ENCODE measurements around the gene EFNA4. TPM values are rescaled to one million over a fixed set of nuclear protein-coding genes. Genes with fewer than 3 reads are reported as not detected.

The EFNA4 gene
- total RNA-seq, 2 donors from 2014 or later, result 5.7 to 9.5 TPM

GRCh38 chr1:155077758-155078445 is 14.4 kb downstream of the EFNA4 start:
- Mint-ChIP-seq H3K27ac (no peak overlapping the region), H3K9me3 (no peaks in the 10 kb centered on the region), H3K36me3 (peaks cover 6% of the 10 kb centered on the region in 2 donors)
- ATAC-seq, result no peak
- no peak for DNase-seq (ENCODE audit: low spot score in 2 of 2)

- peak in 1 of 2 donors; percentile 80 for DNase-seq (ENCODE audit: low spot score in 2 of 2)
- Mint-ChIP-seq H3K36me3 (peaks cover 6% of the 10 kb centered on the region in 2 donors), H3K27ac (no peak within 1 kb of the TSS), H3K9me3 (no peaks in the 10 kb centered on the region)
- ATAC-seq, result peak; percentile 16 to 57
Measured at GRCh38 chr1:155078469-155079209, 15.1 kb downstream of the EFNA4 start, which contains the start of gene EFNA3. TSS of gene EFNA3 (plus strand) at chr1:155078837. CDS start at chr1:155078942, 105 bp downstream.

- peaks cover 6% of the 10 kb centered on the region in 2 donors for H3K36me3 Mint-ChIP-seq
- ATAC-seq, result peak in 1 of 2 donors; percentile 4
- H3K9me3 Mint-ChIP-seq, result no peaks in the 10 kb centered on the region
- DNase-seq (ENCODE audit: low spot score in 2 of 2), result no peak
- H3K27ac Mint-ChIP-seq, result no peak overlapping the region
Measured at GRCh38 chr1:155079210-155079486, 15.6 kb downstream of the EFNA4 start.

DNA sequence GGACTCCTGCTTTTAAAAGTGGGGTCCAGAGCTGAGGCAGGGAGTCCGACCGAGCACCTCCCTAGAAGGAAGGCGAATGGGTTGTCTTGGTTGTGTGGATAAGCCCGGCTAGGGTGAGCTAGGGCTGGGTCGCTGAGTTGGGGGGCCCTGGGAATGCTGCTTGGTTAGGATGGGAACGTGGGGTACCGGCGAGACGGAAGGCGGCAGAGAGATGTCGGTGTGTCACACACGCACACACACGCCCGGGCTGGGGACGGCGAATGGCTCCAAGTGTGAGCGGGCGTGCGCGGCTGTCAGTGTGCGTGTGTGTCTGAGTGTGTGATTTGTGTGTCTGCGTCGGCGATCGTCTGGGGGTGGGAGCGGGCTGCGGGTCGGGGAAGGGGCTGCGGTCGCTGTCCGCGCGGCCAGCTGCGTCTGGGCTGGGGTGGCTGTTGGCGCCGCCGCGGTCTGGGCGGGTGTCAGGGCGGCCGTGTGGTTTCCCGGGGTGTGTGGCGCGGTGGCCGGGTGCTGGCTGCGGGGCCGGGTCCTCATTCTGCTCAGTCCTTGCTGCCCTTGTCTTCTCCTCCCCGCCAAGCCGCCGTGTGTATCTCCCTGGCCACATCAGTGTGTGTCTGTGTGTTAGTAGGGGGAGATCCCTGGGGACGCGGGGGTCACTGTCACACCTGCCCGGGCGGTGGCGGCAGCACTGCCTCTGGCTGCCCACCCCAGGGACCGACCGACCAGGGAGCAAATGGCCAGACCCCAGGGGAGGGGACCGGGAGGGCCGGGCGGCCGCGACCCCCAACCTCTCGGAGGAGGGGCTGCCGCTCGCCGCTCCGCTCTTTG is 16.2 kb downstream of the EFNA4 start:
- DNase-seq (ENCODE audit: low spot score in 2 of 2) (no peak), ATAC-seq (peak in 1 of 2 donors; percentile 3)
- no peaks in the 10 kb centered on the region for H3K9me3 Mint-ChIP-seq
- H3K36me3 Mint-ChIP-seq, result peaks cover 6% of the 10 kb centered on the region in 2 donors
- no peak overlapping the region for H3K27ac Mint-ChIP-seq

DNA sequence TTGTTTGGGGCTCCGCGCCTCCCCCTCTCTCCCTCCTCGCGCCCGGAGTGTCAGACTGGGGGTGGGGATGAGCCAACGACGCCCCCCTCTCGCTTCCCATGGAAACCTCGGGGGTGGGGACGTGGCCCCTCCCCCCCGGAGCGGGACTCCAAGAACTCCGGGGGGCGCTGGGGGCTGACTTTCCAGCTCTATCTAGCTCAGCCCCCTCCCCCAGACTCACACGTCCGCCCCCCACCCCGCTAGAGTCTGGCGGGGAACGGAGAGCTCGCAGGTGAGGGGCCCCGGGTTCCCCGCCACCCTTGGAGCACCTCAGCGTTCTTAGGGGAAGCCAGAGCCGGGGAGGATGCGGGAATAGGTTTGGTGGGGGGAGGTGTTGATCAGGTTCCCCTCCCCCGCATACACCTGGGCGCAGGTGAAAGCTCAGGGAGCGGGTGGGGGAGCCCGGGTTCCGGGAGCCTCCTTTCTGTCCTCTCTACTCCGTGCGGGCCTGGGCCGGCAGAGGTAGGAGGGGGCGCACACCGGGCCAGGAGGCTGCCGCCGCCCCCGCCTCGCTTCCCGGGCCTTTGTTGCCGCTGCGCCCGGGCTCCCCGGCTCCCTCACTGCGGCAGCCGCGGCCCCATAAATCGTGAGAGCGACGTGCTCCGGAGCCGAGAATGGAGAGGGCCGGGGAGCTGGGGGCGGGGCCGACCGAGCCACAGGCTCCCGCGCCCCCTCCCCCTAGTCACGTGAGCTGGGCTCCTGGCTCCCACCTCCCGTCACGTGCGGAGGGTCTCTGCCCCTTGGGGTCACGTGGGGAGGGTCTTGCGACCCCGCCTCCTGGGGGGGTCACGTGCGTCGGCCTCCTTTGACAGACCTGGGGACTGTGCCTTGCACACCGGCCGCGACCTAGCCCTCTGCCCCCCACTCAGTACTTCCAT is 17.0 kb downstream of the EFNA4 start:
- no peak for ATAC-seq
- H3K27ac Mint-ChIP-seq, result no peak overlapping the region

GRCh38 chr1:155081472-155082300 is 18.1 kb downstream of the EFNA4 start:
- DNase-seq (ENCODE audit: low spot score in 2 of 2) (no peak), ATAC-seq (no peak)
- peaks cover 6% of the 10 kb centered on the region in 2 donors for H3K36me3 Mint-ChIP-seq
- H3K9me3 Mint-ChIP-seq, result no peaks in the 10 kb centered on the region
- no peak overlapping the region for H3K27ac Mint-ChIP-seq

More for the DNA sequence above, 17.0 kb downstream of the EFNA4 start:
- peaks cover 6% of the 10 kb centered on the region in 2 donors for H3K36me3 Mint-ChIP-seq
- no peak for DNase-seq (ENCODE audit: low spot score in 2 of 2)
- H3K9me3 Mint-ChIP-seq, result no peaks in the 10 kb centered on the region

DNA sequence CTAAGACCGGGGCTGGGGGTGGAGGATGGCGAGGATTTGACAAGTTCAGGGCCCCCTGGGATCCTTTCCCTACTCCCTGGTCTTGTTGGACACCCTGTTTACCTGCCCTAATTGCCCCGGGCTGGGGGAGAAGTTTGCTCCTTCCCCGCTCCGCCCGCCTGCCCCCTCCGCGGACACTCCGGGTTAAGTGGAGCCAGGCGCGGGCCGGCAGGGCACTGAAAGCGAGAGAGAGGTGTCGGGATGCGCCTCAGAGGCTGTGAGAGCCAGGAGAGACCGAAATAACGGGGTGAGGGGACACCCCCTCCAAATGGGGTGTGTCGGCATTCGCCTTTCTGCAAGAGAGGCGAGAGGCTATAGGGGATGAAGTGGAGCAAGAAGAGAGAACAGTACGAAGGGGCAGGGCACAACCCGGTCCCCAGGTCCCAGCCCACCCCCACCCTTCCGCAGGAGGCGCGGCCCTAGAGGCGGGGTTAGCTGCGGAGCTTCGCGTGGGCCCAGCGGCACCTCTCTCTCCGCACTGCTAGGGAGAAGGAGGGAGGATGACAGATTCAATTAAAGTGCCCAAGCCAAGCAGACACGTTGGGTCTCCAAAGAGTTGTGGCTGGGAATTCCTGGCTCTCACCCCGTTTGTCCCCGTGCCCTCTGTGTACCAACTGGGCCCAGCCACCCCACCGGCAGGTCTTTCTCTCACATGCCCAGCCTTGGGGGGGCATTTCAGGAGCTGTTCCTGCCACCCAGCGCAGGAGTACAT is 18.9 kb downstream of the EFNA4 start:
- DNase-seq (ENCODE audit: low spot score in 2 of 2) (no peak), ATAC-seq (no peak)
- no peaks in the 10 kb centered on the region for H3K9me3 Mint-ChIP-seq
- peaks cover 6% of the 10 kb centered on the region in 2 donors for H3K36me3 Mint-ChIP-seq
- H3K27ac Mint-ChIP-seq, result no peak overlapping the region

- H3K9me3 Mint-ChIP-seq, result no peaks in the 10 kb centered on the region
- no peak for DNase-seq (ENCODE audit: low spot score in 2 of 2)
- H3K36me3 Mint-ChIP-seq, result peaks cover 6% of the 10 kb centered on the region in 2 donors
- ATAC-seq, result no peak
- H3K27ac Mint-ChIP-seq, result no peak overlapping the region
Measured at GRCh38 chr1:155083052-155083541, 19.6 kb downstream of the EFNA4 start.

DNA sequence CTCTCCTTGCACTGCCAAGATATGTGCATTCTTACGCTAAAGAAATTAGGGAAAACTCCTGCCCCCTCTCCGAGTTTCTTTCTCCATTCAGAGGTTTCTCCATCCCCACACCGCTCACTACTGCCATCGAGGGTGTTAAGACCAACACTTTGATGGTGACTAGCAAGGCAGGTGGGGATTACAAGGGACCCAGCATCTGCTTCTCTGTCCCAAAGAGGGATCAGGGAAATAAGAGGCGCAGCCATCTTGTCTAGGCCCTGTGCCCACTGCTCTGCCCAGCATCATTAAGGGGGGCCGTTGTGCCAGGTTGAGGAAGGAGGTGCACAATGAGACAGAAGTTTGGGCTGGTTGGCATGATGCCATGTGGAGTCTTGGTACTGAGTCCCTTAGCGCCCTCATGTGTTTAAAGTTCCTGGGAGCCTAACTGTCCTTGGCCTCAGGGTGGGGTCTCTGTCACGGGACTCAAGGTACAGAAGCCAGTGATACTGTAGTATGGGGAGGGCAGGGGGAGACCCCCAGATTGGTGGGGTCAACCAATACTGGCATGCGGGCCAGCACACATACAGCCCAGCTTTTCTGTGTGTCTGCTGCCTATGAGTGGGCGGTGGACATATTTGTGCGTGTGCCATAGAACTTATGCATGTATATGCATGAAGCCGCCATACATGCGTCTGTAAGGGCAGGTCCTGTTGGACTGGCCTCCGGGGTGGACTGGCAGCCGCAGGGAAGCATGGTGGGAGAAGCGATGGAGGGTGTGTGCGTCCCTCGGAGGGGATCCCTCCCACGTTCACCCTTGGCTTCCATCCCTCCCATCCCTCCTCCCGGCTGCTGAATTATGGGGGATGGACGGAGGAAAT is 20.6 kb downstream of the EFNA4 start:
- H3K36me3 Mint-ChIP-seq, result peaks cover 6% of the 10 kb centered on the region in 2 donors
- DNase-seq (ENCODE audit: low spot score in 2 of 2) (no peak), ATAC-seq (no peak)
- peak overlapping the region; percentile 86 to 98 for H3K27ac Mint-ChIP-seq
- H3K9me3 Mint-ChIP-seq, result no peaks in the 10 kb centered on the region

DNA sequence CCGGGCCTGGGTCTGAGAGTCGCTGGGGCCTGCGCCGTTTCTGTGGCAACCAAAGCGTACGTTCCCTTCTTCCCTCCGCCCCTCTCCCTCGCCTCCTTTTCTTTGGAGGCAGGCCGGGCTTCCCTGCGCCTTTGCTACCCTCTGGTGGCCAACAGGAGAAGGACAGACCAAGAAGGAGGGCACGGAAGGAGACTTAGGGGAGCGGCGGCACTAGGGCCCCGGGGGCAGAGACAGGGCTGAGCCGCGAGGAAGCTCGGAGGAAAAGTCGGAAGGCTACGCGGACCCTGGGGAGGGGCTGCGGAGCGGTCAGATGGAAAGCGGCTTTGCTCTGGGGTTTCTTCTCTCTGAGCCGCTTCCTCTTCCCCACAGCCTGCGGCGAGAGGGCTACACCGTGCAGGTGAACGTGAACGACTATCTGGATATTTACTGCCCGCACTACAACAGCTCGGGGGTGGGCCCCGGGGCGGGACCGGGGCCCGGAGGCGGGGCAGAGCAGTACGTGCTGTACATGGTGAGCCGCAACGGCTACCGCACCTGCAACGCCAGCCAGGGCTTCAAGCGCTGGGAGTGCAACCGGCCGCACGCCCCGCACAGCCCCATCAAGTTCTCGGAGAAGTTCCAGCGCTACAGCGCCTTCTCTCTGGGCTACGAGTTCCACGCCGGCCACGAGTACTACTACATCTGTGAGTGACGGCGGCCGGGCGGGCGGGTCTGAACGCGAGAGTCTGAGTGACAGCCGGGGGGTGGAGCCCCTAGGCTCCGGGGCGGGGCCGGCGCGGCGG is 21.4 kb downstream of the EFNA4 start:
- DNase-seq (ENCODE audit: low spot score in 2 of 2) (peak; percentile 88 to 94), ATAC-seq (peak; percentile 83 to 86)
- peak overlapping the region; percentile 86 to 98 for H3K27ac Mint-ChIP-seq
- peaks cover 0 to 6% of the 10 kb centered on the region in 2 donors for H3K36me3 Mint-ChIP-seq
- no peaks in the 10 kb centered on the region for H3K9me3 Mint-ChIP-seq

DNA sequence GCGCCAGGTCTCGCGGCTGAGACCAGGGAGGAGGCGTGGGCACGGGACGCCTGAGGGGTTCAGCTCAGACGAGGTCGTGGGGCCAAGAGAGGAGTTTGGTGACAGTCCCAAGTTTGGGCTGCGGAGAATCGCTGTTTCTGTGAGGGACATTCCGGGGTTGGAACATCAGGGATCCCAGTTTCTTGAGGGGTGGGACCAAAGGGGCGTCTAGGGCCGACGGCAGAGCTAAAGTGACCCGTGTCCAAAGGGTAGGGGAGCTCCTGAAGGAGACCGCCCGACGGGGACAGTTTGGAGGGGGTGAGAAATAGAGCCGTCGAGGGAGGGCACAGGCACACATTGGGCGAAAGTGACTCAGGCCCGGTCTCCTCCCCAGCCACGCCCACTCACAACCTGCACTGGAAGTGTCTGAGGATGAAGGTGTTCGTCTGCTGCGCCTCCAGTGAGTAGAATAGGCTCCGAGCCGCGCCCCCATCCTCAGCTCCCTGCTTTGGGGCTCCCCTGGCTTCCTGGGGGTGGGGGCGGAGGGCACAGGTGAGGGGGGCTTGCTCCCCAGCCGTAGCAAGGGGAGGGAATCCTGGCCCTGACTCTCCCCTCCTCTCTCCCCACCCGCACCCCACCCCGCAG is 22.1 kb downstream of the EFNA4 start:
- Mint-ChIP-seq H3K36me3 (peaks cover 0 to 6% of the 10 kb centered on the region in 2 donors), H3K9me3 (no peaks in the 10 kb centered on the region), H3K27ac (peak overlapping the region; percentile 86 to 98)
- ATAC-seq (peak; percentile 56 to 70), DNase-seq (ENCODE audit: low spot score in 2 of 2) (peak; percentile 73 to 80)

DNA sequence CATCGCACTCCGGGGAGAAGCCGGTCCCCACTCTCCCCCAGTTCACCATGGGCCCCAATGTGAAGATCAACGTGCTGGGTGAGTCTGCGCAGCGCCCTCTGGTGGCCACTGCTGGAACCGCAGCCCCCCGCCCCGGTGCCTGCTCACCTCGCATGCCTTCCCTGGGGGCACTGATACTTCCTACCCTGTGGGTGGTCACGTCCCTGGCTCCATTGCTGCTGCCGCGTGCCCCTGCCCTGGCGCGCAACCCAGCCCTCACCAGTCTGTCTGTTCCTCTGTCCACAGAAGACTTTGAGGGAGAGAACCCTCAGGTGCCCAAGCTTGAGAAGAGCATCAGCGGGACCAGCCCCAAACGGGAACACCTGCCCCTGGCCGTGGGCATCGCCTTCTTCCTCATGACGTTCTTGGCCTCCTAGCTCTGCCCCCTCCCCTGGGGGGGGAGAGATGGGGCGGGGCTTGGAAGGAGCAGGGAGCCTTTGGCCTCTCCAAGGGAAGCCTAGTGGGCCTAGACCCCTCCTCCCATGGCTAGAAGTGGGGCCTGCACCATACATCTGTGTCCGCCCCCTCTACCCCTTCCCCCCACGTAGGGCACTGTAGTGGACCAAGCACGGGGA is 22.7 kb downstream of the EFNA4 start:
- ATAC-seq, result peak; percentile 12 to 18
- peaks cover 0 to 5% of the 10 kb centered on the region in 2 donors for H3K36me3 Mint-ChIP-seq
- no peaks in the 10 kb centered on the region for H3K9me3 Mint-ChIP-seq
- H3K27ac Mint-ChIP-seq, result peak overlapping the region in 1 of 2 donors; percentile 86
- peak; percentile 78 to 92 for DNase-seq (ENCODE audit: low spot score in 2 of 2)
